Hepatocyte (in vitro differentiated cells): ENCODE measurements around the gene C19orf85.

Source experiments
- CTCF ChIP-seq: fragments of 200-600 bp; sonication (generic); IDR thresholded peaks from 2 replicates; pipeline ENCODE4 v1.5.1; 2016; ENCODE audit warnings: antibody characterized with exemption, mild to moderate bottlenecking; ENCODE audit not compliant: poor library complexity
- EZH2 ChIP-seq: fragments of 200-600 bp; sonication (generic); IDR thresholded peaks from 2 replicates; pipeline ENCODE4 v1.6.1; 2016; ENCODE audit warnings: antibody characterized with exemption, mild to moderate bottlenecking, borderline replicate concordance
- EZH2phosphoT487 ChIP-seq: fragments of 200-600 bp; sonication (generic); IDR thresholded peaks from one replicate; pipeline ENCODE4 v1.6.1; 2018; ENCODE audit warnings: antibody characterized with exemption, mild to moderate bottlenecking, low read depth, moderate library complexity; ENCODE audit not compliant: unreplicated experiment, severe bottlenecking

GRCh38 chr19:55423225-55424005 lies 41.1 kb downstream of the C19orf85 start:
- TF ChIP-seq CTCF (no peak), EZH2phosphoT487 (no peak), EZH2 (no peak)
